ENCODE results near the gene RHOBTB1.

RHOBTB1 gene

GRCh38 chr10:60943316-60944057 lies 498 bp downstream of the RHOBTB1 start:
- H3K4me3 ChIP-seq (replicated peaks; ENCODE audit: low read depth, low read length) = peak overlapping the region; percentile 67
- no peak for TF ChIP-seq CTCF (IDR thresholded peaks at IDR 0.05; ENCODE audit: low read depth, low read length, missing control alignments)
- no peak for DNase-seq (ENCODE audit: extremely low read depth, low read depth)

- peak overlapping the region; percentile 67 for H3K4me3 ChIP-seq (replicated peaks; ENCODE audit: low read depth, low read length)
These were observed 1.1 kb downstream of the RHOBTB1 start for GRCh38 chr10:60942788-60943315.

GRCh38 chr10:60942134-60942787 lies 1.7 kb downstream of the RHOBTB1 start:
- no peak for TF ChIP-seq CTCF (IDR thresholded peaks at IDR 0.05; ENCODE audit: low read depth, low read length, missing control alignments)
- no peak for DNase-seq (ENCODE audit: extremely low read depth, low read depth)
- H3K4me3 ChIP-seq (replicated peaks; ENCODE audit: low read depth, low read length) = peak overlapping the region; percentile 67

More at GRCh38 chr10:60942788-60943315, 1.1 kb downstream of the RHOBTB1 start:
- TF ChIP-seq CTCF (IDR thresholded peaks at IDR 0.05; ENCODE audit: low read depth, low read length, missing control alignments) = no peak
- no peak for DNase-seq (ENCODE audit: extremely low read depth, low read depth)

GRCh38 chr10:60940446-60940845 lies 3.5 kb downstream of the RHOBTB1 start:
- DNase-seq (ENCODE audit: extremely low read depth, low read depth) = no peak
- no peak overlapping the region for H3K4me3 ChIP-seq (replicated peaks; ENCODE audit: low read depth, low read length)
- no peak for TF ChIP-seq CTCF (IDR thresholded peaks at IDR 0.05; ENCODE audit: low read depth, low read length, missing control alignments)

- no peak for TF ChIP-seq CTCF (IDR thresholded peaks at IDR 0.05; ENCODE audit: low read depth, low read length, missing control alignments)
- no peak overlapping the region for H3K4me3 ChIP-seq (replicated peaks; ENCODE audit: low read depth, low read length)
- no peak for DNase-seq (ENCODE audit: extremely low read depth, low read depth)
These were observed 6.0 kb downstream of the RHOBTB1 start for GRCh38 chr10:60937784-60938654.

- H3K4me3 ChIP-seq (replicated peaks; ENCODE audit: low read depth, low read length) = no peak overlapping the region
- no peak for DNase-seq (ENCODE audit: extremely low read depth, low read depth)
- no peak for TF ChIP-seq CTCF (IDR thresholded peaks at IDR 0.05; ENCODE audit: low read depth, low read length, missing control alignments)
These were observed 7.0 kb downstream of the RHOBTB1 start for GRCh38 chr10:60937022-60937421.

Data from HFF-Myc (cell line).